Common myeloid progenitor, CD34-positive (primary cell): Measurements from ENCODE around the gene AIF1L.

ENCODE experiments used
- CTCF ChIA-PET: fragments of 350-600 bp; sonication (Branson Sonifier 250); formaldehyde crosslinking; loops from one replicate; lab custom pipeline; 2021; ENCODE audit warnings: antibody characterized with exemption; lab: Charles Lee
- POLR2A ChIA-PET: fragments of 350-600 bp; sonication (Branson Sonifier 250); formaldehyde crosslinking; loops from one replicate; lab custom pipeline; 2021; ENCODE audit warnings: antibody characterized with exemption; lab: Charles Lee
- DNase-seq, 3 donors: peaks; one replicate each; pipeline versions ENCODE4 v3.0.0 to v3.0.0-alpha.2; 2013
- H3K27ac ChIP-seq, 2 experiments: 1 replicate in 1 of 2; 2 replicates in 1 of 2; pipeline ENCODE4 v1.7.0; 2013; ENCODE audit warnings: inconsistent platforms in 2 of 2, low read length in 2 of 2, mild to moderate bottlenecking in 2 of 2, low read depth in 1 of 2, moderate library complexity in 1 of 2; ENCODE audit not compliant: severe bottlenecking in 2 of 2, insufficient read depth in 1 of 2, poor library complexity in 1 of 2
- H3K27me3 ChIP-seq, 5 experiments: replicated peaks in 2 of 5; 1 replicate in 3 of 5; 2 replicates in 2 of 5; pipeline versions ENCODE4 v1.6.1 to v1.7.0; 2013; ENCODE audit warnings: low read length in 4 of 5, mild to moderate bottlenecking in 2 of 5, moderate library complexity in 2 of 5, inconsistent platforms in 1 of 5; ENCODE audit not compliant: insufficient read depth in 5 of 5, control insufficient read depth in 4 of 5
- H3K36me3 ChIP-seq, 4 experiments: 1 replicate in 2 of 4; 2 replicates in 2 of 4; pipeline versions ENCODE4 v1.6.1 to v1.7.0; 2013; ENCODE audit warnings: low read length in 3 of 4, control low read depth in 1 of 4, mild to moderate bottlenecking in 1 of 4; ENCODE audit not compliant: control insufficient read depth in 4 of 4, insufficient read depth in 4 of 4
- H3K4me1 ChIP-seq, 4 experiments: 1 replicate in 3 of 4; 2 replicates in 1 of 4; pipeline versions ENCODE4 v1.6.1 to v1.7.1; 2013; ENCODE audit warnings: low read length in 3 of 4, mild to moderate bottlenecking in 3 of 4, control low read depth in 1 of 4, inconsistent platforms in 1 of 4, moderate library complexity in 1 of 4; ENCODE audit not compliant: control insufficient read depth in 4 of 4, insufficient read depth in 4 of 4; ENCODE audit errors: control extremely low read depth in 1 of 4
- H3K4me3 ChIP-seq, 7 experiments: 1 replicate in 4 of 7; 2 replicates in 3 of 7; pipeline versions ENCODE4 v1.5.1 to v1.7.0; 2013; ENCODE audit warnings: mild to moderate bottlenecking in 7 of 7, low read length in 6 of 7, moderate library complexity in 6 of 7, inconsistent platforms in 2 of 7, low read depth in 2 of 7, control low read depth in 1 of 7; ENCODE audit not compliant: insufficient read depth in 4 of 7, control insufficient read depth in 1 of 7; ENCODE audit errors: extremely low read depth in 1 of 7
- H3K9me3 ChIP-seq, 5 experiments: 1 replicate in 4 of 5; 2 replicates in 1 of 5; pipeline versions ENCODE4 v1.6.1 to v1.7.1; 2013; ENCODE audit warnings: low read length in 4 of 5, mild to moderate bottlenecking in 2 of 5, inconsistent platforms in 1 of 5, low read depth in 1 of 5, moderate library complexity in 1 of 5; ENCODE audit not compliant: control insufficient read depth in 4 of 5, insufficient read depth in 2 of 5; ENCODE audit errors: control extremely low read depth in 1 of 5
- WGBS: methylation state at CpG from one replicate; pipeline ENCODE4 v1.1.5; 2013; ENCODE audit not compliant: insufficient coverage; 5-methylcytosine and 5-hydroxymethylcytosine counted together

Gene AIF1L

GRCh38 chr9:131169563-131170240, 73.4 kb downstream of the AIF1L start:
- Histone ChIP-seq H3K4me3 (no peak overlapping the region), H3K36me3 (peaks cover 9 to 45% (median 22%) of the 10 kb centered on the region in 4 experiments), H3K27me3 (no peaks in the 10 kb centered on the region), H3K4me1 (no peaks in the 10 kb centered on the region), H3K27ac (no peak overlapping the region), H3K9me3 (no peaks in the 10 kb centered on the region)
- CTCF ChIA-PET = interaction anchor here (1.2 kb wide), 1 partner anchor 167 kb away, joined by 3 read pairs; no protein-coding TSS in a partner anchor
- 100% methylated on average over 3 of the region's 7 CpGs for WGBS
- POLR2A ChIA-PET = no interaction called here
- no peak for DNase-seq
